GM19099 (cell line): Measurements from ENCODE around the gene AGBL3.
A peak's percentile ranks its signal among the peaks of the same experiment; 100 is the strongest.

ENCODE experiments used
- POLR2A ChIP-seq: IDR thresholded peaks from 3 replicates; pipeline ENCODE4 v1.6.1; 2011; ENCODE audit warnings: low read depth; ENCODE audit not compliant: insufficient read length; ENCODE audit errors: extremely low read depth

AGBL3 gene

GRCh38 chr7:135161669-135162068 is 175.4 kb downstream of the AGBL3 start:
- TF ChIP-seq POLR2A, result no peak

DNA sequence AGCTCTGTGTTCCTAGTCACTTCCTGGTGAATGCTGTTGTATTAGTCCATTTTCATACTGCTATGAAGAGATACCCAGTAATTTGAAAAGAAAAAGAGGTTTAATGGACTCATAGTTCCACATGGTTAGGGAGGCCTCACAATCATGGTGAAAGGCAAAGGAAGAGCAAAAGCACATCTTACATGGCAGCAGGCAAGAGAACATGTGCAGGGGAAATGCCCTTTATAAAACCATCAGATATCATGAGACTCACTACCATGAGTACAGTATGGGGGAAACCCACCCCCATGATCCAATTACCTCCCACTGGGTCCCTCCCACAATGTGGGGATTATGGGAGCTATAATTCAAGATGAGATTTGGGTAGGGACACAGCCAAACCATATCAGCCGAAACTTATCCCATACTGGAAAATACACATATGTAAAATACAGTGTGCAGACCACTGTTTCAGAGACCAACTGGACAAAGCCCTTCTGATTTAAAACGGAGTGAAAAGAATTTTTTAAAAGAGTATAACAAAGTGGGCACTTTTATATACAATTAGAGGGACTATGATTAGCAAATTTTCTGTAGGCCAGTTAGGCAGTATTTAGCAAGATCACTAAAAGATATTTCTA is 176.2 kb downstream of the AGBL3 start:
- no peak for TF ChIP-seq POLR2A

GRCh38 chr7:135164357-135165061 is 178.2 kb downstream of the AGBL3 start:
- TF ChIP-seq POLR2A, result peak; percentile 31

- TF ChIP-seq POLR2A, result no peak
Observed at GRCh38 chr7:135165862-135166261, 179.6 kb downstream of the AGBL3 start.

- TF ChIP-seq POLR2A, result no peak
Observed at GRCh38 chr7:135166338-135166990, 180.2 kb downstream of the AGBL3 start.

- peak; percentile 14 for TF ChIP-seq POLR2A
Observed at GRCh38 chr7:135167365-135167917, 181.1 kb downstream of the AGBL3 start.

- no peak for TF ChIP-seq POLR2A
Observed at GRCh38 chr7:135168001-135168400, 181.7 kb downstream of the AGBL3 start.

- TF ChIP-seq POLR2A, result no peak
Observed at GRCh38 chr7:135168489-135169140, 182.3 kb downstream of the AGBL3 start.

DNA sequence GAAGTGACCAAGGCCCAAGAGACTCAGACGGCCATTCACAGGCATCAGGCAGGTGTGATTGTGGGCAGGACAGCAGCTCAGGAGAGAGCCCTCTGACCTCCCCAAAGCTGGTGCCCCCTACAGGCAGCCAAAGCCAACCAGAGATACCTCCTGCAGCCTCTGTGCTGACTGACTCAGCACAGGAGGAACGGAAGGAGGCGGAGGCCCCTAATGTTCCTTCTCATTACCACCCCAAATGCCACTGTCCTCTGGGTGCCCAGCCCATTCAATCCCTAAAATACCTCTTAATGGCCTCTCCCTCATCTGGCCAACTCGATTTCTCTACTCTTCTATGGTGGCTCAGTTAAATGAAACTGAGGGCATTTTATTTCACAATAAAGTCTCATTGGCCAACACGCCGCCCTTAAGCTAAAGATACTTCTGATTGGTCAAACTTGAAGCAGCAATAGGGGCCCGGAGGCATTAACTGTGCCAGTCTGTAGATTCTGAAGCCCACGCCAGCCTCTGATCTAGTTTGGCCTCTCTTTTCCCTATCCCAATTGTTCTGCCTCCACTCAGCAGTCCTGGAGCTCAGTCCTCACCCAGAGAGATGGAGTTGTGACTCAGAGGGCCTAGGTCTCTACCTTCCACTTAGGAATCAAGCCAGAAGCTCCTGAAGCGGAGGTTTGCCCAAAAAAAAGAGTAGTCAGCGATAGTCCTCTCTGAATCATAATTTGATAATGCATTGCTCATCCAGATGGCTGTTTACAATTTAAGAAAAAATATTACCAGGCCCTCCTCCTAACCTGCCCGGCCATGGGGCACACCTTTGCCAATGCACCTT is 183.0 kb downstream of the AGBL3 start:
- peak; percentile 61 for TF ChIP-seq POLR2A

- no peak for TF ChIP-seq POLR2A
Observed at GRCh38 chr7:135169964-135170273, 183.6 kb downstream of the AGBL3 start.

DNA sequence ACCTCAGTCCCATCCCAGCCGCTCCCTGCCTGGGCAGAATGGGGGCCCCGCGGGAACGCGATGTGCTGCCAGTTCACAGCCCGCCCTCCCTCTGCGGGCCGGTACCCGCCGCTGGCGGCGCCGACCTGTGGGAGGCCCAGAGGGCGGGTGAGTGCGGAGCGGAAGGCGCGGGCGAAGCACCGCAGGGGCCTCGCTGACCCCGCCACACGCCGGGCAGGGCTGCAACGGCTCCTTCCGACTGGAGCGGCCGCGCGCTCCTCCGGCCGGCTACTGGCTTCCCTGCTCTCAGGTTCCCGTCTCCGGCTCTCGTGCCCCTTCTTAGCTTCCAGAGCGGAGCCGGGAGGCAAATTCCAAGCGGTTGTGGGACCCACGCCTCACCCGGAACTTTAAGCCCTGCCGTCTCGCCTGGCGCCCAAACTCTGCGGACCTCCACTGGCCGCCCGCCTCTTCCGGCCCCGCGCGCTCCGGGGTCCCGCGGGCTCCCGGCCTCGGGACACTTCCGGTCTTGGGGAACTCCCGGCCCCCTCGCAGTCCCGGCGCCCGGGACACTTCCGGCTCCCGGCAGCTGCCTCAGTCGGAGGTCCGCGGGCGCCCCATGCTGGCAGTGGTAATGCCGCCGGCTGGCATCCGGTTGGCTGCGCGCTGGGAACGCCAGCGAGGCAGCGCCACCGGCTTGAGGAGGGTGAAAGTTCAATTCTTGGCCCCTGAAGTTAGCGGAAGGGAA is 184.1 kb downstream of the AGBL3 start, which contains the start of gene CYREN:
CYREN (minus strand) TSS at position 434 of the 724 bp plus-strand sequence. CDS start 1,785 bp downstream, outside the sequence.
- TF ChIP-seq POLR2A, result peak; percentile 79

GRCh38 chr7:135174941-135175340 is 188.6 kb downstream of the AGBL3 start:
- no peak for TF ChIP-seq POLR2A

DNA sequence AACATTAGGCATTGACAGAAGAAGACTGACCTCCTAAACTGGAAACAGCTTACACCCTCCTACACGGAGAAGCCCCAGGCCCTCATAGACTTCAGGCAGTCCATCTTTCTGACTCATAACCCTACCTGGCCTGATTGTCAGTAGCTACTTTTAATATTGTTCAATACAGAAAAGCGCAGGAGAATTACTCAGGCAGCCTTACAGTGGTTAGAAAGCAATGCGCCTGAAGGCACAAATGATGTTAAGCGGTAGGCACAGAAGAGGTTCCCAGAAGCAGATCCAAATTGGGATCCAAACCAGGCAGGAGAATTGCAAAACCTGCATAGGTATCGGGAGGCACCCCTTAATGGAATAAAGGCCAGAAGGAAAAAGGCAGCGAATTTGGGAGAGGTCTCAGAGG is 189.6 kb downstream of the AGBL3 start:
- peak; percentile 14 for TF ChIP-seq POLR2A
